ENCODE results near the gene ACTA1. TPM values are rescaled to one million over a fixed set of nuclear protein-coding genes. Genes with fewer than 3 reads are reported as not detected.

ACTA1 gene
- total RNA-seq (2021) (not detected in 2 replicates), Bru-seq, nascent RNA (not detected), BruChase-seq, experiment 1, labeled RNA remaining after a 2-hour chase (percentile 21 among the genes with signal in this experiment), BruChase-seq, experiment 2, labeled RNA remaining after a 6-hour chase (percentile 21 among the genes with signal in this experiment)
- long read RNA-seq, partial matches to known transcripts: 1 of 1 reads
- long read RNA-seq, other reads (novel, unspliced or antisense): 0 of 1 reads

DNA sequence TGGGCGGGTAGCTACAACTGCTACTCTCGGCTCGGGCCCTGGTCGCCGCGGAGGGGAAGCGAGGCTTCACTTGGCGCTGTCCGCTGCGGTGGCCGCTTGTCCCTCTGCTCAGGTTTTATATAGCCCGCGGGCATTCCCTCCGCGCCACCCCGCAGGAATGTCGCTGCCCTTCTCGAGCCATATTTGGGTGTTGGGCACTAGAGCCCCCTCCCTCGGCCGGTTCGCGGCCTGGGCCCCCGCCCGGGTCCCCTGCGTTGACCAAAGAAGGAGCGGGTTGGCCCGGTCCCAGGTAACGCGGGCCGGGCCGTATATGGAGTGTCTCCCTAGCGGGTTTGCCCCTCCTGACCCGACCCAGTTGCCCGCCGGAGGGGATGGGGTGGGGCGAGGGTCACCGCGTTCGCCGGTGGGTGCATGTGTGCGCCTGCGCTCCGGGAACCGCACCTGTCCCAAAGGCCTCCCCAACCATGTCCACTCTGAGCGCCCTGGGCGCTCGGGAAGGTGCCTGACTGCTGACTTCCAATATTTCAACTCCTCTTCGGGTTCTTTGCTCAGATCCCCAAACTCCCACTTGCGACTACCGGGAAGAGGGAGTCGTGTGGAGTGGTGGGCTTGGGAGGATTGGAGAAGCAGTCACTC, at the start of gene ACTA1:
Gene ACTA1 (minus strand): TSS at position 90 of the 636 bp plus-strand sequence. CDS start 979 bp downstream, outside the sequence.
- BruUV-seq (replicated peaks): no TSS peak

DNA sequence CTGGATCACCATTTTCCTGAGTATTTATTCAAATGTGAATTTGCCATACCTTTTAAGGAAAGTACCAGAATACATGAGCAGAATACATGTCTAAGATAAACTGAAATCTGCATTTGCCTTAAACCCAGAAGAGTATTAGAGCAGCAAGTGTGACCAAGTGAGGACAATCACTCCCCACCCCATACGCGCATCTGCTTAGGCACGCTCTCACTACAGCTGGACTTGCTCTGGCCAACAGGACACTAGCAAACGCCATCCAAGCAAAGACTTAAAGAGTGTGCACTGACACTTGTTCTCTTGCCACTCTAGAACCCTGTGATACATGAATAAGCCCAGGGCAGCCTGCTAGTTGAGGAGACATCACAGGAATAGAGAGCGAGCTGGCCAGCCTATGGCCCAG, 48.6 kb upstream of the ACTA1 start:
- CTCF ChIA-PET: interaction anchor here (0.6 to 1.4 kb wide), 8 partner anchors 9 to 252 kb away, joined by 3 to 16 read pairs (median 4); no protein-coding TSS in a partner anchor
- Histone ChIP-seq H3K27ac (ENCODE audit: low read depth, low read length, poor library complexity, severe bottlenecking) (no peak overlapping the region), H3K4me3 (ENCODE audit: low read depth, low read length, poor library complexity, severe bottlenecking) (no peak overlapping the region), H3K36me3 (ENCODE audit: insufficient read depth, low read length, poor library complexity, severe bottlenecking) (peaks cover 40% of the 10 kb centered on the region), H3K4me1 (ENCODE audit: insufficient read depth, low read length, poor library complexity, severe bottlenecking) (no peaks in the 10 kb centered on the region), H3K27me3 (replicated peaks; ENCODE audit: insufficient read depth, low read depth, low read length, poor library complexity) (no peaks in the 10 kb centered on the region), H3K9me3 (ENCODE audit: low read depth, low read length, poor library complexity, severe bottlenecking) (no peaks in the 10 kb centered on the region)
- POLR2A ChIA-PET (ENCODE audit: low non-redundant PET): no interaction called here
- BruUV-seq (replicated peaks): no TSS peak
- TF ChIP-seq EZH2 (IDR thresholded peaks at IDR 0.05; ENCODE audit: borderline replicate concordance, low read depth, low read length, poor library complexity, severe bottlenecking): no peak
- TF ChIP-seq, protein P1, sequence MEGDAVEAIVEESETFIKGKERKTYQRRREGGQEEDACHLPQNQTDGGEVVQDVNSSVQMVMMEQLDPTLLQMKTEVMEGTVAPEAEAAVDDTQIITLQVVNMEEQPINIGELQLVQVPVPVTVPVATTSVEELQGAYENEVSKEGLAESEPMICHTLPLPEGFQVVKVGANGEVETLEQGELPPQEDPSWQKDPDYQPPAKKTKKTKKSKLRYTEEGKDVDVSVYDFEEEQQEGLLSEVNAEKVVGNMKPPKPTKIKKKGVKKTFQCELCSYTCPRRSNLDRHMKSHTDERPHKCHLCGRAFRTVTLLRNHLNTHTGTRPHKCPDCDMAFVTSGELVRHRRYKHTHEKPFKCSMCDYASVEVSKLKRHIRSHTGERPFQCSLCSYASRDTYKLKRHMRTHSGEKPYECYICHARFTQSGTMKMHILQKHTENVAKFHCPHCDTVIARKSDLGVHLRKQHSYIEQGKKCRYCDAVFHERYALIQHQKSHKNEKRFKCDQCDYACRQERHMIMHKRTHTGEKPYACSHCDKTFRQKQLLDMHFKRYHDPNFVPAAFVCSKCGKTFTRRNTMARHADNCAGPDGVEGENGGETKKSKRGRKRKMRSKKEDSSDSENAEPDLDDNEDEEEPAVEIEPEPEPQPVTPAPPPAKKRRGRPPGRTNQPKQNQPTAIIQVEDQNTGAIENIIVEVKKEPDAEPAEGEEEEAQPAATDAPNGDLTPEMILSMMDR (conservative IDR thresholded peaks at IDR 0.05; ENCODE audit: low read depth, low read length): no peak
- intact Hi-C loops (cut with micrococcal nuclease; ENCODE audit: unreplicated experiment): loop anchor here (1.0 kb wide), 2 partner anchors 224 to 818 kb away; no protein-coding TSS in a partner anchor
- no peak for DNase-seq (ENCODE audit: low spot score)

More for the DNA sequence above, at the start of gene ACTA1:
- peaks cover 13% of the 10 kb centered on the region for H3K4me1 ChIP-seq (ENCODE audit: insufficient read depth, low read length, poor library complexity, severe bottlenecking)
- H3K36me3 ChIP-seq (ENCODE audit: insufficient read depth, low read length, poor library complexity, severe bottlenecking): no peaks in the 10 kb centered on the region
- H3K9me3 ChIP-seq (ENCODE audit: low read depth, low read length, poor library complexity, severe bottlenecking): no peaks in the 10 kb centered on the region
- H3K27me3 ChIP-seq (replicated peaks; ENCODE audit: insufficient read depth, low read depth, low read length, poor library complexity): peaks cover 63% of the 10 kb centered on the region
- TF ChIP-seq, protein P1 (conservative IDR thresholded peaks at IDR 0.05; ENCODE audit: low read depth, low read length): no peak
- peak; percentile 46 for TF ChIP-seq EZH2 (IDR thresholded peaks at IDR 0.05; ENCODE audit: borderline replicate concordance, low read depth, low read length, poor library complexity, severe bottlenecking)
- DNase-seq (ENCODE audit: low spot score): no peak
- CTCF ChIA-PET: no interaction called here
- intact Hi-C loops (cut with micrococcal nuclease; ENCODE audit: unreplicated experiment): no loop called here
- POLR2A ChIA-PET (ENCODE audit: low non-redundant PET): no interaction called here
- H3K4me3 ChIP-seq (ENCODE audit: low read depth, low read length, poor library complexity, severe bottlenecking): no peak within 1 kb of the TSS
- H3K27ac ChIP-seq (ENCODE audit: low read depth, low read length, poor library complexity, severe bottlenecking): no peak within 1 kb of the TSS

DNA sequence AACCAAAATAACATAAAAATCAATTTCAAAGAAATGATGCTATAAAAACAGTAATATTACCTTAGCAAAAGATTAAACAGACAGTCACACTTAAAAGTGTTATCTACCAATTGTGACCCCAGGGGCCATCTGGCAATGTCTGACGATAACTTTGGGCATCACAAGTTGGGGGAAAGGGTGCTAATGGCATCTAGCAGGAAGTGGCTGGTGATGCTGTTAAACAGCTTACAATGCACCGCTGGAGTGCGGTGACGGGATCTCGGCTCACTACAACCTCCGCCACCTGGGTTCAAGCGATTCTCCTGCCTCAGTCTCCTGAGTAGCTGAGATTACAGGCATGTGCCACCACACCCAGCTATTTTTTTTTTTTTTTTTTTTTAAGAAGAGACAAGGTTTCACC, 46.6 kb upstream of the ACTA1 start:
- intact Hi-C loops (cut with micrococcal nuclease; ENCODE audit: unreplicated experiment): loop anchor here (2.0 kb wide), 1 partner anchor 216 kb away; no protein-coding TSS in a partner anchor
- Histone ChIP-seq H3K27ac (ENCODE audit: low read depth, low read length, poor library complexity, severe bottlenecking) (no peak overlapping the region), H3K4me1 (ENCODE audit: insufficient read depth, low read length, poor library complexity, severe bottlenecking) (no peaks in the 10 kb centered on the region), H3K27me3 (replicated peaks; ENCODE audit: insufficient read depth, low read depth, low read length, poor library complexity) (no peaks in the 10 kb centered on the region), H3K9me3 (ENCODE audit: low read depth, low read length, poor library complexity, severe bottlenecking) (no peaks in the 10 kb centered on the region), H3K36me3 (ENCODE audit: insufficient read depth, low read length, poor library complexity, severe bottlenecking) (peaks cover 41% of the 10 kb centered on the region), H3K4me3 (ENCODE audit: low read depth, low read length, poor library complexity, severe bottlenecking) (no peak overlapping the region)
- CTCF ChIA-PET: interaction anchor here (1.0 kb wide), 1 partner anchor 816 kb away, joined by 3 read pairs; no protein-coding TSS in a partner anchor
- POLR2A ChIA-PET (ENCODE audit: low non-redundant PET): no interaction called here
- DNase-seq (ENCODE audit: low spot score): no peak
- TF ChIP-seq, protein P1 (conservative IDR thresholded peaks at IDR 0.05; ENCODE audit: low read depth, low read length): no peak
- no peak for TF ChIP-seq EZH2 (IDR thresholded peaks at IDR 0.05; ENCODE audit: borderline replicate concordance, low read depth, low read length, poor library complexity, severe bottlenecking)
- BruUV-seq (replicated peaks): no TSS peak

Data from A673 (cell line).